ENCODE data around the gene DENND1B.

DENND1B gene

DNA sequence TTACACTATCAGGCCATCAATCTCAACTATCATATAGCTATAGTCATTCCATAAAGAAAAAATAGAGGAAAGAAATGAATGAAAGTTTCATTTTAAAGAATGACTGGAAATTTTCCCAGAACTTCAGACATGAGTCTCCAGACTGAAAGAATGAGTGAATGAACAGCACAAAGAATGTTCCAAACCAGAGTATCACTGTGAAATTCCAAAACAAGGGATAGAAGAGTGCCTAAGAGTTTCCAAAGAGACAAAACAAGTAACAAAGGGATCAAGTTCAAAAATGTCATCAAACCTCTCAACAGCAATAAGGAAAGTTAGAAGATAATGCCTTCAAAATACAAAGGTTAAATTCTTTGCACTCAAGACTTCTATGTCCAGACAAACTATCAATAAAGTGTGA, 114.9 kb downstream of the DENND1B start:
- H3K27me3 ChIP-seq: no peaks in the 10 kb centered on the region
- TF ChIP-seq, protein P1, sequence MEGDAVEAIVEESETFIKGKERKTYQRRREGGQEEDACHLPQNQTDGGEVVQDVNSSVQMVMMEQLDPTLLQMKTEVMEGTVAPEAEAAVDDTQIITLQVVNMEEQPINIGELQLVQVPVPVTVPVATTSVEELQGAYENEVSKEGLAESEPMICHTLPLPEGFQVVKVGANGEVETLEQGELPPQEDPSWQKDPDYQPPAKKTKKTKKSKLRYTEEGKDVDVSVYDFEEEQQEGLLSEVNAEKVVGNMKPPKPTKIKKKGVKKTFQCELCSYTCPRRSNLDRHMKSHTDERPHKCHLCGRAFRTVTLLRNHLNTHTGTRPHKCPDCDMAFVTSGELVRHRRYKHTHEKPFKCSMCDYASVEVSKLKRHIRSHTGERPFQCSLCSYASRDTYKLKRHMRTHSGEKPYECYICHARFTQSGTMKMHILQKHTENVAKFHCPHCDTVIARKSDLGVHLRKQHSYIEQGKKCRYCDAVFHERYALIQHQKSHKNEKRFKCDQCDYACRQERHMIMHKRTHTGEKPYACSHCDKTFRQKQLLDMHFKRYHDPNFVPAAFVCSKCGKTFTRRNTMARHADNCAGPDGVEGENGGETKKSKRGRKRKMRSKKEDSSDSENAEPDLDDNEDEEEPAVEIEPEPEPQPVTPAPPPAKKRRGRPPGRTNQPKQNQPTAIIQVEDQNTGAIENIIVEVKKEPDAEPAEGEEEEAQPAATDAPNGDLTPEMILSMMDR (IDR thresholded peaks at IDR 0.05; ENCODE audit: low read depth, low read length): no peak
- no peak overlapping the region for H3K4me3 ChIP-seq (ENCODE audit: low read depth, low read length)
- H3K36me3 ChIP-seq: no peaks in the 10 kb centered on the region
- peaks cover 12% of the 10 kb centered on the region; the same call in 1 of the 2 replicates for H3K4me1 ChIP-seq
- DNase-seq: no peak
- H3K9me3 ChIP-seq: no peaks in the 10 kb centered on the region

- Histone ChIP-seq H3K27me3 (no peaks in the 10 kb centered on the region), H3K9me3 (no peaks in the 10 kb centered on the region), H3K4me3 (ENCODE audit: low read depth, low read length) (no peak overlapping the region), H3K4me1 (peaks cover 11% of the 10 kb centered on the region; the same call in 1 of the 2 replicates), H3K36me3 (no peaks in the 10 kb centered on the region)
- TF ChIP-seq, protein P1 (IDR thresholded peaks at IDR 0.05; ENCODE audit: low read depth, low read length): no peak
- no peak for DNase-seq
Observed at GRCh38 chr1:197659171-197659570, 116.1 kb downstream of the DENND1B start.

GRCh38 chr1:197649188-197649587, 126.1 kb downstream of the DENND1B start:
- Histone ChIP-seq H3K36me3 (no peaks in the 10 kb centered on the region; the same call in 1 of the 2 replicates), H3K4me3 (ENCODE audit: low read depth, low read length) (no peak overlapping the region)
- no peak for DNase-seq

DNA sequence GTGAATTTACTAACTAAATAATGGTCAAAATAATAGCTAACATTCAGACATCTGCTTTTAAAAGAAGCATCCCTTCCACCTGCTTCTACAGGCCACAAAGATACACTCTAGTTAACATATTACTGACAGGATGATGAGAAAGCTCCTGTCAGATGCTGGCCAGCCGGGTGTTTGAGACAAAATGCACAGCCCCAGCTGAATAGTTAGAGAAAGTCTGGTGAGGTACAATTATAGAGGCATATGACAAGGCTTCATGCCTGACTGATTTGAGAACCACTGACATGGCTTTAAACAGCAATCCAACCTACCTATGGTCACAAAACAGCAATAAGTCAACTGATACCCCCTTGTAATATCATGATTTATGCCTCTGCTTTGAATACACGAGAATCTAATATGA, 137.0 kb downstream of the DENND1B start:
- no peak overlapping the region for H3K4me3 ChIP-seq (ENCODE audit: low read depth, low read length)
- no peaks in the 10 kb centered on the region for H3K27me3 ChIP-seq
- H3K9me3 ChIP-seq: no peaks in the 10 kb centered on the region
- TF ChIP-seq, protein P1 (IDR thresholded peaks at IDR 0.05; ENCODE audit: low read depth, low read length): no peak
- H3K4me1 ChIP-seq: peaks cover 14% of the 10 kb centered on the region
- peak; percentile 84 for DNase-seq
- peaks cover 11% of the 10 kb centered on the region for H3K36me3 ChIP-seq

More at GRCh38 chr1:197649188-197649587, 126.1 kb downstream of the DENND1B start:
- TF ChIP-seq, protein P1 (IDR thresholded peaks at IDR 0.05; ENCODE audit: low read depth, low read length): no peak
- Histone ChIP-seq H3K9me3 (no peaks in the 10 kb centered on the region), H3K4me1 (no peaks in the 10 kb centered on the region), H3K27me3 (no peaks in the 10 kb centered on the region)

DNA sequence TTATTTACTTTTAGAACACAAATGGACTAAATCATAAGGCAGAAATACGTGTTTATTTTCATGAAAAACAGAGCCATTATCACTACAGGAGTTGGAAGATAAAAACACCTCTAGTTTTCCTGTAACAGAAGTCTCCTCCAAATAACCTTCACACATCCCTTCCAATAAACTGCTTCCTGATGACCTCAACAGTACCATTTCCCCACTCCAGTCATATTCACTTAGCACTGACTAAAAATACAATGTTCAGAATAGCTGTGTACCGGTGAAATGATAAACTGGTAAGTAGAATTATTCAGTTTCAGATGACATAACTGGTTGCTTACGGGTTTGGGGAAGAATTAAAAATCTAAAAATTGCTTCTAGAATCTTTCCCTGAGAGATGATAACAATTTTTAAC, 137.9 kb downstream of the DENND1B start:
- Histone ChIP-seq H3K36me3 (peaks cover 11% of the 10 kb centered on the region), H3K4me3 (ENCODE audit: low read depth, low read length) (no peak overlapping the region), H3K9me3 (no peaks in the 10 kb centered on the region), H3K4me1 (peaks cover 17% of the 10 kb centered on the region), H3K27me3 (no peaks in the 10 kb centered on the region)
- DNase-seq: no peak
- TF ChIP-seq, protein P1 (IDR thresholded peaks at IDR 0.05; ENCODE audit: low read depth, low read length): no peak

- Histone ChIP-seq H3K4me1 (peaks cover 24% of the 10 kb centered on the region), H3K4me3 (ENCODE audit: low read depth, low read length) (no peak overlapping the region)
Observed at GRCh38 chr1:197633447-197634078, 141.7 kb downstream of the DENND1B start.

More at GRCh38 chr1:197633447-197634078, 141.7 kb downstream of the DENND1B start:
- Histone ChIP-seq H3K27me3 (no peaks in the 10 kb centered on the region), H3K9me3 (no peaks in the 10 kb centered on the region; the same call in 1 of the 2 replicates), H3K36me3 (no peaks in the 10 kb centered on the region)
- DNase-seq: no peak
- TF ChIP-seq, protein P1 (IDR thresholded peaks at IDR 0.05; ENCODE audit: low read depth, low read length): no peak
